ENCODE measurements around the gene ZDHHC4. TPM values are rescaled to one million over a fixed set of nuclear protein-coding genes. Genes with fewer than 3 reads are reported as not detected.
"Not testable (repeated sequence)": the region's sequence is repeated elsewhere in the genome, so short reads cannot be mapped to it uniquely, and the experiment has no call there.

Gene ZDHHC4
- total and polyA plus RNA-seq, 2 of the 8 experiments (the other 6 are each of a cell fraction or from before 2014, with no cell fraction given): 50.2 to 171 TPM

- not testable (repeated sequence) for H2BK15ac ChIP-seq (ENCODE audit: low read length); H2BK12ac ChIP-seq (ENCODE audit: low read depth, low read length); H3K14ac ChIP-seq (ENCODE audit: insufficient read length); H3K56ac ChIP-seq (replicated peaks; ENCODE audit: insufficient read length, low read depth, low read length); H3K4me1 ChIP-seq (replicated peaks in 1 of 4; ENCODE audit: control insufficient read depth in 3 of 4, insufficient read depth in 4 of 4, low read length in 3 of 4); H3K79me1 ChIP-seq (ENCODE audit: low read depth, low read length); H3K23ac ChIP-seq (ENCODE audit: insufficient read length); DNase-seq (ENCODE audit: low read depth in 1 of 2, low spot score in 2 of 2); H3K27me3 ChIP-seq (replicated peaks in 1 of 4; ENCODE audit: control insufficient read depth in 3 of 4, extremely low read depth in 1 of 4, insufficient read depth in 3 of 4, low read length in 3 of 4); FAIRE-seq; H3K23me2 ChIP-seq (ENCODE audit: low read depth, low read length); H2BK120ac ChIP-seq (replicated peaks; ENCODE audit: low read depth, low read length); H3K18ac ChIP-seq (ENCODE audit: extremely low read depth, low read length); H4K91ac ChIP-seq (replicated peaks; ENCODE audit: insufficient read length, low read length); H2AK5ac ChIP-seq (ENCODE audit: low read depth, low read length); H2BK20ac ChIP-seq (ENCODE audit: low read length); H3K79me2 ChIP-seq (ENCODE audit: control insufficient read depth in 1 of 2, insufficient read depth in 2 of 2, low read length in 2 of 2); H3K4ac ChIP-seq (replicated peaks; ENCODE audit: insufficient read length, low read depth, low read length); H2AFZ ChIP-seq (ENCODE audit: low read length); H3K9me3 ChIP-seq (ENCODE audit: insufficient read depth in 2 of 2, low read depth in 1 of 2, low read length in 1 of 2); H2BK5ac ChIP-seq (ENCODE audit: low read depth, low read length); H4K20me1 ChIP-seq (replicated peaks in 1 of 2; ENCODE audit: control insufficient read depth in 1 of 2, insufficient read depth in 2 of 2, low read length in 2 of 2)
- peaks cover 6 to 18% (median 12%) of the 10 kb centered on the region in 4 experiments; a peak in 5 of 8 replicates for H3K36me3 ChIP-seq (ENCODE audit: control insufficient read depth in 2 of 4, insufficient read depth in 4 of 4, low read length in 3 of 4)
- ChIA-PET POLR2A (ENCODE audit: partially characterized antibody) (interaction anchor here (1.6 to 3.5 kb wide), 2 partner anchors 13 to 44 kb away, joined by 3 to 25 read pairs; partner anchors contain the start of gene INTS15), CTCF (ENCODE audit: partially characterized antibody) (interaction anchor here (0.9 to 8.7 kb wide), 4 partner anchors 16 to 62 kb away, joined by 3 to 63 read pairs (median 28); no protein-coding TSS in a partner anchor)
- H4K5ac ChIP-seq (ENCODE audit: insufficient read length, low read depth, low read length): peak overlapping the region; percentile 70
- peak overlapping the region; percentile 59 to 79 (median 72) for H3K4me3 ChIP-seq (ENCODE audit: extremely low read depth in 1 of 4, insufficient read depth in 2 of 4, low read depth in 3 of 4, low read length in 4 of 4)
- H3K4me2 ChIP-seq (ENCODE audit: insufficient read depth in 1 of 2, low read depth in 2 of 2, low read length in 2 of 2): peak overlapping the region; percentile 58 to 71
- H3K9ac ChIP-seq (replicated peaks in 1 of 4; ENCODE audit: extremely low read depth in 1 of 4, low read depth in 3 of 4, low read length in 3 of 4): peak overlapping the region in 2 of 4 experiments; percentile 65 to 84; a peak in 3 of 7 replicates
- 0 out of 2 replicates have a peak overlapping the region, but pooled peaks have one; percentile 40 for H4K8ac ChIP-seq (ENCODE audit: extremely low read depth, insufficient read depth, low read length)
- H3K27ac ChIP-seq (ENCODE audit: low read depth, low read length): peak overlapping the region; percentile 85; the same call in 1 of the 2 replicates
- WGBS, 2 experiments (ENCODE audit: extremely low coverage in 1 of 2, insufficient coverage in 1 of 2, insufficient read length in 1 of 2, insufficient replicate concordance in 2 of 2, low coverage in 1 of 2, low lambda C conversion rate in 2 of 2, missing lambda C conversion rate in 1 of 2): 34% methylated on average over 13 of the region's 14 CpGs; no CpG with 5 or more reads in 1 of the 2 experiments
These were observed 336 bp upstream of the ZDHHC4 start for GRCh38 chr7:6576867-6577368.

Measured in H1 (cell line).